ENCODE data around the gene IL22.

- TF ChIP-seq CTCF (IDR thresholded peaks at IDR 0.05) (no peak), POLR2A (IDR thresholded peaks at IDR 0.05) (no peak)
Observed at GRCh38 chr12:68207276-68207675, 46.1 kb downstream of the IL22 start.

Measured in prostate gland (tissue), 2 donors.